HG02623 (cell line): ENCODE data around the gene SUCO.

ENCODE experiments used
- ATAC-seq: cut with Tn5 transposase; IDR thresholded peaks from one replicate; pipeline ENCODE4 v1.9.1; 2021; ENCODE audit warnings: moderate library complexity; ENCODE audit not compliant: unreplicated experiment

SUCO gene

GRCh38 chr1:172514108-172514507 lies 18.8 kb upstream of the SUCO start:
- no peak for ATAC-seq

GRCh38 chr1:172515436-172515835 lies 17.5 kb upstream of the SUCO start:
- no peak for ATAC-seq

DNA sequence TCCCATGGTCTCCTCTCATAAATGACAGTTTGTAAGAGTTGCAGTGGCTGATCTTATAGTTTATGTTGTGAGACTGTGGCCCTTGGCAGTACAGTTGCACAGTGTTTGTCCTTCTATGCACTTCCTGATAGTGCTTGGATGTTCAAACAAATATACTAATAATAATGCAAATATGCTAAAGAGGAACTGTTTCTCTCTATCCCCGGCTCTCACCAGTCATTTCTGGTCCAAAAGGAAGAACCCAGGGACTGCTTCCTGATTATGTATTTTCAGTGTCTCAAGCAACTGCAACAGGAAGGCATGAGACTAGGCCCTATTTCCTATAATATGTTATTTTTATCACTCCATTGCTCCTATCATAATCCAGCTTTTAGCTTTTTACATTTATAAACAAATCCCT lies 17.0 kb upstream of the SUCO start:
- ATAC-seq, result no peak

DNA sequence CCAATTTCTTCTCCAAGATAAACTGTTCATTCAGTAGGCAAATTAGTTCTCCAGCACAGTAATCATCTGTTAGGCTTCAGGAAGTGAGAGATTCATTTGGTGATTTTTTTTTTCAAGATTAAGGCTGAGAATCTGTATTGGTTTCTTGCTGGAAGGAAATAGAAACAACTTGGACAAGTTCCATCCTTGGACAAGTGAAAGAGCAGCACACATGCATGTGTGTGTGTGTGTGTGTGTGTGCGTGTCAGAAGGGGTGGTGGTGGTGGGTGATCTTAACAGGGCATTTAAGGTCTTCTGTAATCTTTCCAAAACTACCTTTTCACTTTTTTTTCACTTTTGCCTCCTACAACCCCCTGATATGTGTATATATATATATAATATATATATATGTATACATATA lies 15.9 kb upstream of the SUCO start:
- ATAC-seq, result no peak

DNA sequence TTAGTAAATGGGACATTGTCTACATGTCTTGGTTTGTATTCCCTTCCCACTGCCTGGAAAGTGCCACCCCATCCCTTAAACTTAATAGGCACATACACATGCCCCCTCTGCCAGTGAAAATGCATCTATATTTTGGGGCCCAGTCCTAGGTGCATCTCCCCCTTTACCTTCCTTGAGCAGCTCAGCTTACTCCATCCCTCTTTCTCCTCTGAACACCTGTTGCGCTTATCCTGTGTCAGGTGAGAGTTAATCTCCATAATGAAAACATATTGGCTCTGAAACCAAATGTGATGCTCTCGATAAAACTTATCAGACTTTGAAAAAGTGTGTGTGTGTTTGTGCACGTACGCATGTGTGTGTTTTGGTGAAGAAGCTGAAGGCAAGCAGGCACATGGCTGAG lies 15.4 kb upstream of the SUCO start:
- ATAC-seq, result no peak

DNA sequence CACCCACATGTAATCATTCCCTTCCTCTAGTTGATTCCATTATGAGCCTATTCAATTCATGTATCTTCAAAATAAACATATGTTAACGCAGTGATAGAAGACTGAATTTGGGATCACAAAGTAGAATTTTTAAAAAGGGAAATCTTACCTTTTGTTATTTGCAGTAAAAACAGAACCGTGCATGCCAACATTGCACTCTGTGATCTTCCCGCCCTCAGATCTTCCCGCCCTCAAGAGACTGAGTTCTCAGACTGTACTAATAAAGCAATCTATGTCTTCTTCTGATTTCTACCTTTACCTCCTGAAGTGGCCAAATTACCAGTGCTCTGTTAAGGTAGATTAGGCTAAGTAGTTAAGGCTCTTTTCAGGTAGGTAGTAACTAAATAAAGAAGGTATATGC lies 3.6 kb upstream of the SUCO start:
- ATAC-seq, result no peak

- ATAC-seq, result no peak
Observed at GRCh38 chr1:172530000-172530399, 3.0 kb upstream of the SUCO start.

GRCh38 chr1:172531412-172532182 lies 1.4 kb upstream of the SUCO start:
- no peak for ATAC-seq

- peak; percentile 56 for ATAC-seq
Observed at GRCh38 chr1:172532183-172532699, 709 bp upstream of the SUCO start.

GRCh38 chr1:172533513-172534151 lies 682 bp downstream of the SUCO start:
- peak; percentile 20 for ATAC-seq

GRCh38 chr1:172536256-172536655 lies 3.3 kb downstream of the SUCO start:
- no peak for ATAC-seq

- ATAC-seq, result no peak
Observed at GRCh38 chr1:172537366-172537765, 4.4 kb downstream of the SUCO start.

- no peak for ATAC-seq
Observed at GRCh38 chr1:172537827-172538391, 5.0 kb downstream of the SUCO start.

DNA sequence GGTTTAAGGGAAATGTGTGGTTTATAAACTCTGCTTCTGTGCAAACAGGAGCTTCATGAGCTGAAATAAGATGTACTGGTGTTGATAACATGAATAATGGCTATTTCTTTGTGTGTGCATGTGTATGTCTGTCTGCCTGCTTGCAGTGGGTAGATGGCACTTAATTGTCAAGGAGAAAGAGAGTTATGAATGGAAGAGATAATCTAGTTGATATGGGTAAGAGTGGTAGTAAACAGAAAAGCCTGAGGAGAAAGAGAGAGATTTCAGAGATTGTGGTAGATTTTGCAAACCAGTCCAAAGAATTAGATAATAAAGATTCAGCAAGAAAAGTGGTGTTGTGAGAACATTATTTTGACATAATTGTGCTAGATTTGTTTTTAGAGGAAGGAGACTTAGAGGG lies 7.7 kb downstream of the SUCO start:
- ATAC-seq, result no peak

DNA sequence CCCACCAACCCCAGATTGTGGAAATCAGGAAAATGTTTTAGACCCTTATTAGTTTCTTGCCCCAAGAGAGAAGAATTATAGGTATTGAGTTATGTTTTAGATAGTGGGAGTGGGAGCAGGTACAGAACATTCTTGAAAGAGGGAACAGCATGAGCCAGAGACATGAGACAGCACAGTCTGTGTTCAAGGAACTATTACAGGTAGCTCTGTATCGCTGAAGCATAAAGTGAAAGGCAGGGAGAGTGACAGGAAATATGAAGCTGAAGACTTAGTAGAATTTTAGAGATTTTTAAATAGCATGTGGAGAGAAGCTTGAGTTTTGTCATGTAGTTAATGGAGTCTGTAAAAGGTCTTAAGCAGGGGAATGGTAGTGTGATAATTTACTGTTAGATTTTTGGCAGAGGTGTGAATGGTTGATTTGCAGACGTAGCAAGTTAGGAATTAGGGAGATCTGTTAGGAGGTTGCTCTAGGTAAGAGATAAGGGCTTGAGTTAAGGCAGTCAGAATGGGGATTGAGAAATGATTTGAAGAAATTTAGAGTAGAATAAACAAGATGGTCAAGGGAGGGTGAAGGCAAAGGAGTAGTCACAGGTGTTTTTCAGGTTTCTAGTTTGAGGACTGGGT lies 11.6 kb downstream of the SUCO start:
- no peak for ATAC-seq

GRCh38 chr1:172545396-172546004 lies 12.6 kb downstream of the SUCO start:
- ATAC-seq, result peak; percentile 74

DNA sequence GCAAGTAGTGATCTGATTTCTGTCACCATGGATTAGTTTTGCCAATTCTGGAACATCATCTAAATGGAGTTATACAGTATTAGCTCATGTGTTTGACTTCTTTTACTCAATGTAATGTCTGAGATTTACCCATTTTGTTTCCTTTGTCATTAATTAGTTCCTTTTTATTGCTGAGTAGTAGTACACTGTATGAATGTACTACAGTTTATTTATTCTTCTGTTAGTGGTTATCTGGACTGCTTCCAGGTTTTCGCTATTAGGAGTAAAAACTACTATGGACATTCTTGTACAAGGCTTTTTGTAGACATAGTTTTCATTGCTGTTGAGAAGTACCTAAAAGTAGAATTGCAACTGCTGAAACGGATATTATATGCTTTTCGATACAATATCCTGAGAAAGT lies 14.1 kb downstream of the SUCO start:
- ATAC-seq, result no peak

GRCh38 chr1:172549621-172550280 lies 16.8 kb downstream of the SUCO start:
- no peak for ATAC-seq

GRCh38 chr1:172551279-172551678 lies 18.3 kb downstream of the SUCO start:
- ATAC-seq, result no peak

GRCh38 chr1:172554915-172555314 lies 22.0 kb downstream of the SUCO start:
- no peak for ATAC-seq

GRCh38 chr1:172556461-172556860 lies 23.5 kb downstream of the SUCO start:
- no peak for ATAC-seq
